ENCODE results near the gene KIAA0319L. TPM values are rescaled to one million over a fixed set of nuclear protein-coding genes. Genes with fewer than 3 reads are reported as not detected.

KIAA0319L gene
- total and polyA plus RNA-seq, 3 donors from 2014 or later: 55.6 to 90.1 (median 90.1) TPM

DNA sequence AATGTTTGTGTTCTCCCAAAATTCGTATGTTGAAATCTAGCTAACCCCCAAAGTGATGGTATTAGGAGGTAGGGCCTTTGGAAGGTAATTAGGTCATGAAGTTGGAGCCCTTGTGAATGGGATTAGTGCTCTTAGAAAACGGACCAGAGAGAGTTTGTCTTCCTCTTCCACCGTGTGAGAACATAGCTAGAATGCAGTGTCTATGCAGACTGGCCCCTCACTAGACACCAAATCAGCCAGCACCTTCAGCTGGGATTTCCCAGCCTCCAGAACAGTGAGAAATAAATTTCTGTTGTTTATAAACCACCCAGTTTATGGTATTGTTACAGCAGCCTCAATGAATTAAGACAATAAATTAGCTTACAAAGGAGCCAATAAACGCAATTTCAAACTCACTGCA lies 58.0 kb downstream of the KIAA0319L start:
- intact Hi-C loops (cut with DNase I; ENCODE audit: low total_unique reads): no loop called here
- Histone ChIP-seq H3K9me3 (no peaks in the 10 kb centered on the region), H3K27me3 (no peaks in the 10 kb centered on the region), H3K36me3 (ENCODE audit: low read depth, missing control alignments) (no peaks in the 10 kb centered on the region), H3K4me3 (no peak overlapping the region), H3K27ac (no peak overlapping the region), H3K4me1 (no peaks in the 10 kb centered on the region)
- no peak for DNase-seq
- TF ChIP-seq POLR2A (IDR thresholded peaks at IDR 0.05): no peak
- TF ChIP-seq, protein P1, sequence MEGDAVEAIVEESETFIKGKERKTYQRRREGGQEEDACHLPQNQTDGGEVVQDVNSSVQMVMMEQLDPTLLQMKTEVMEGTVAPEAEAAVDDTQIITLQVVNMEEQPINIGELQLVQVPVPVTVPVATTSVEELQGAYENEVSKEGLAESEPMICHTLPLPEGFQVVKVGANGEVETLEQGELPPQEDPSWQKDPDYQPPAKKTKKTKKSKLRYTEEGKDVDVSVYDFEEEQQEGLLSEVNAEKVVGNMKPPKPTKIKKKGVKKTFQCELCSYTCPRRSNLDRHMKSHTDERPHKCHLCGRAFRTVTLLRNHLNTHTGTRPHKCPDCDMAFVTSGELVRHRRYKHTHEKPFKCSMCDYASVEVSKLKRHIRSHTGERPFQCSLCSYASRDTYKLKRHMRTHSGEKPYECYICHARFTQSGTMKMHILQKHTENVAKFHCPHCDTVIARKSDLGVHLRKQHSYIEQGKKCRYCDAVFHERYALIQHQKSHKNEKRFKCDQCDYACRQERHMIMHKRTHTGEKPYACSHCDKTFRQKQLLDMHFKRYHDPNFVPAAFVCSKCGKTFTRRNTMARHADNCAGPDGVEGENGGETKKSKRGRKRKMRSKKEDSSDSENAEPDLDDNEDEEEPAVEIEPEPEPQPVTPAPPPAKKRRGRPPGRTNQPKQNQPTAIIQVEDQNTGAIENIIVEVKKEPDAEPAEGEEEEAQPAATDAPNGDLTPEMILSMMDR (IDR thresholded peaks at IDR 0.05): no peak
- 81 to 83% methylated on average over 4 of the region's 4 CpGs for WGBS, 2 donors

DNA sequence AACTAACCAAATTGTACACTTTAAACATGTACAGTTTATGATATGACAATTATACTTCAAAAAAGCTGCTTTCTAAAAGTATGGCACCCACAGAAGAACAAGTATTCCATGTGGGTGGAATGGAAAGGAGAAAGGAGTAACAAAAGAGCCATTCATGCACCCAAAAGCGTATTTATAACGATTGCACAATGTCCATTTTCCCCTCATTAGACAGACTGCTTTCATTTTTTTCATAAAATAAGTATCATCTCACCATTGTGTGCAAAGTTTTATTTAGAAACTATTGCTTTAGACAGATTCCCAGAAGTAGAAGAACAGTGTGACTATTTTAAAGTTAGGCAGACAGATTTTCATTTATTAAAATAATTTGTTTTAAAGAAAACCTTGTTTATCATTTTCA lies 59.6 kb downstream of the KIAA0319L start:
- TF ChIP-seq, protein P1 (IDR thresholded peaks at IDR 0.05): no peak
- no peak for TF ChIP-seq POLR2A (IDR thresholded peaks at IDR 0.05)
- no peak for DNase-seq
- WGBS, 2 donors: 59 to 84% methylated on average over 2 of the region's 2 CpGs
- Histone ChIP-seq H3K4me3 (no peak overlapping the region), H3K4me1 (no peaks in the 10 kb centered on the region), H3K27ac (no peak overlapping the region), H3K27me3 (no peaks in the 10 kb centered on the region), H3K36me3 (ENCODE audit: low read depth, missing control alignments) (no peaks in the 10 kb centered on the region), H3K9me3 (no peaks in the 10 kb centered on the region)
- intact Hi-C loops (cut with DNase I; ENCODE audit: low total_unique reads): no loop called here

DNA sequence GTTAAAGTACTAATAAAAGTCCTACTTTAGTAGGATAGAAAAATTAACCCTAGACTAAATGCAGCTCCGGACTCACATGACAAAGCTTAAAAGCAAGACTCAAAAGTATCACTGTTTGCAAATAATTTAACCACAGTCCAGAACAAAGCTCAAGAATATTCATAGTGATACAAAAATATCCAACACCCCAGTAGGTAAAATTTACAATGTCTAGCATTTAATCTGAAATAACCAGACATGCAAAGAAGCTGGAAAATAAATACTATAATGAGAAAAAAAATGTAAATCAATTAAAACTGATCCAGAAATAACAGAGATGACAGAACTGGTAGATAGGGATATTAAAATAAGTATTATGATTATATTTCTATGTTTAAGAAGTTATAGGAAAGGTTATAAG lies 67.0 kb downstream of the KIAA0319L start:
- no peaks in the 10 kb centered on the region for H3K4me1 ChIP-seq
- WGBS, 2 donors: 88 to 96% methylated on average over 1 of the region's 1 CpG
- H3K27ac ChIP-seq: no peak overlapping the region
- no peaks in the 10 kb centered on the region for H3K27me3 ChIP-seq
- no peaks in the 10 kb centered on the region for H3K9me3 ChIP-seq
- TF ChIP-seq POLR2A (IDR thresholded peaks at IDR 0.05): no peak
- TF ChIP-seq, protein P1 (IDR thresholded peaks at IDR 0.05): no peak
- H3K4me3 ChIP-seq: no peak overlapping the region
- no peaks in the 10 kb centered on the region for H3K36me3 ChIP-seq (ENCODE audit: low read depth, missing control alignments)
- no peak for DNase-seq
- intact Hi-C loops (cut with DNase I; ENCODE audit: low total_unique reads): no loop called here

DNA sequence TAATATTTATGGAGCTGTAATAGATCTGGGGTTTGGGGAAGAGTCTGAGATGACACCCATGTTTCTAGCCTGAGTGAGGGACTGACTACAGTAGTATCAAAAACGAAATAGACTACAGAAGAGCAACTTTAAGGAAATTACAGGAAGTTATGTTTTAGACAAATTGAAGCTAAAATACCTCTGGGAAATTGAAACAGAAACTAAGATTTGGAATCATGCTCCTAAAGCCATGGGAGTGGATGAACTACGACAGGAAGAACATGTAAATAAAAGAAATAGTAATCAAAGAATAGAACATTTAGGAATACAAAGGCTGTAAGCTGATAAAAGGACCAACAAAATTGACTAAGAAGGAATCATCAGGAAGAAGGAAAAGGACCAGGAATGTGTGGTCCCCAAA lies 68.9 kb downstream of the KIAA0319L start:
- no peak for DNase-seq
- no peaks in the 10 kb centered on the region for H3K36me3 ChIP-seq (ENCODE audit: low read depth, missing control alignments)
- no peaks in the 10 kb centered on the region for H3K9me3 ChIP-seq
- no peaks in the 10 kb centered on the region for H3K27me3 ChIP-seq
- no peaks in the 10 kb centered on the region for H3K4me1 ChIP-seq
- no peak overlapping the region for H3K27ac ChIP-seq
- no peak overlapping the region for H3K4me3 ChIP-seq
- intact Hi-C loops (cut with DNase I; ENCODE audit: low total_unique reads): no loop called here
- WGBS, 2 donors: 31 to 36% methylated on average over 2 of the region's 2 CpGs
- no peak for TF ChIP-seq POLR2A (IDR thresholded peaks at IDR 0.05)
- TF ChIP-seq, protein P1 (IDR thresholded peaks at IDR 0.05): no peak

DNA sequence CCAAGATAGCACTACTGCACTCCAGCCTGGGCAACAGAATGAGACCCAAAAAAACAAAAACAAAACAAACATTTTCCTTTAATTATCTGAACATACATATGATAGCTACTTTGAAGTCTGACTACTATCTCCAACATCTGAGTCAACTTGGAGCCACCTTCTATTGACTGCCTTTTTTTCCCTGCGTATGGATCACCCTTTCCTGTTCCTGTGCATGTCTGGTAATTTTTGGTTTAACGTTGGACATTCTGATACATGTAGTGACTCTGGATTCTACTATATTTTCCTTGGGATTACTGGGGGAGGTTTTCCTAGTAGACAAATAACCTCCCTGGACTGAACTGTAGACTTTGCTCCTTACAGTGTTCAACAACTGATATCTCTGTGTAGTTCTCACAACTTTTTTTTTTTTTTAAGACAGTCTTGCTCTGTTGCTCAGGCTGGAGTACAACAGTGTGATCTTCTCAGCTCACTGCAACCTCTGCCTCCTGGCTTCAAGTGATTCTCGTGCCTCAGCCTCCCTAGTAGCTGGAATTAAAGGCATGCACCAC lies 70.3 kb downstream of the KIAA0319L start:
- H3K4me3 ChIP-seq: no peak overlapping the region
- no peak for DNase-seq
- H3K27me3 ChIP-seq: no peaks in the 10 kb centered on the region
- TF ChIP-seq POLR2A (IDR thresholded peaks at IDR 0.05): no peak
- TF ChIP-seq, protein P1 (IDR thresholded peaks at IDR 0.05): no peak
- WGBS, 2 donors: 98 to 100% methylated on average over 3 of the region's 3 CpGs
- H3K4me1 ChIP-seq: no peaks in the 10 kb centered on the region
- no peaks in the 10 kb centered on the region for H3K36me3 ChIP-seq (ENCODE audit: low read depth, missing control alignments)
- intact Hi-C loops (cut with DNase I; ENCODE audit: low total_unique reads): no loop called here
- H3K9me3 ChIP-seq: no peaks in the 10 kb centered on the region
- H3K27ac ChIP-seq: no peak overlapping the region

All from testis (tissue), 3 donors.